Stimulated activated CD4-positive, alpha-beta T cell treated with anti-CD3 and anti-CD28 coated beads, Interleukin-12 subunit alpha, Interleukin-12 subunit beta, amount 100 ng/mL, for 24 hours (primary cell): ENCODE measurements around the gene C4BPA.

Experiments
- DNase-seq, 2 experiments: peaks; one replicate each; pipeline ENCODE4 v3.0.0-alpha.2; 2020; ENCODE audit warnings: low read depth in 2 of 2

The C4BPA gene

GRCh38 chr1:207186503-207186902 lies 82.5 kb downstream of the C4BPA start:
- no peak for DNase-seq

GRCh38 chr1:207188901-207189300 lies 84.9 kb downstream of the C4BPA start:
- no peak for DNase-seq

GRCh38 chr1:207191061-207191460 lies 87.0 kb downstream of the C4BPA start:
- DNase-seq: no peak

- no peak for DNase-seq
These were observed 87.7 kb downstream of the C4BPA start for GRCh38 chr1:207191776-207192175.

- DNase-seq: no peak
These were observed 90.2 kb downstream of the C4BPA start for GRCh38 chr1:207194197-207194596.
